GM19372 (cell line): ENCODE data around the gene SPATC1L.

ENCODE experiments used
- ATAC-seq: cut with Tn5 transposase; IDR thresholded peaks from one replicate; pipeline ENCODE4 v1.9.1; 2021; ENCODE audit warnings: mild to moderate bottlenecking, low read depth, moderate library complexity; ENCODE audit not compliant: unreplicated experiment

The SPATC1L gene

GRCh38 chr21:46137908-46138307 lies 46.4 kb downstream of the SPATC1L start:
- ATAC-seq: no peak

GRCh38 chr21:46136739-46137349 lies 47.4 kb downstream of the SPATC1L start:
- ATAC-seq: no peak

GRCh38 chr21:46135782-46136395 lies 48.4 kb downstream of the SPATC1L start:
- ATAC-seq: no peak

GRCh38 chr21:46131838-46132651 lies 52.2 kb downstream of the SPATC1L start:
- no peak for ATAC-seq

- ATAC-seq: no peak
Measured at GRCh38 chr21:46131588-46131837, 52.7 kb downstream of the SPATC1L start.

- no peak for ATAC-seq
Measured at GRCh38 chr21:46130831-46131587, 53.2 kb downstream of the SPATC1L start.

- no peak for ATAC-seq
Measured at GRCh38 chr21:46129846-46130651, 54.2 kb downstream of the SPATC1L start.

- ATAC-seq: no peak
Measured at GRCh38 chr21:46128933-46129571, 55.2 kb downstream of the SPATC1L start.

GRCh38 chr21:46128106-46128932 lies 55.9 kb downstream of the SPATC1L start:
- no peak for ATAC-seq

GRCh38 chr21:46127239-46128105 lies 56.8 kb downstream of the SPATC1L start:
- no peak for ATAC-seq

GRCh38 chr21:46126309-46127238 lies 57.7 kb downstream of the SPATC1L start:
- no peak for ATAC-seq

- no peak for ATAC-seq
Measured at GRCh38 chr21:46125846-46126301, 58.4 kb downstream of the SPATC1L start.

- ATAC-seq: no peak
Measured at GRCh38 chr21:46124926-46125845, 59.1 kb downstream of the SPATC1L start.

GRCh38 chr21:46124083-46124925 lies 60.0 kb downstream of the SPATC1L start:
- no peak for ATAC-seq
